GM10266 (cell line): ENCODE measurements around the gene TSHB.
A peak's percentile ranks its signal among the peaks of the same experiment; 100 is the strongest.

Experiments used
- DNase-seq: peaks from one replicate; pipeline ENCODE4 v3.0.0; 2012; ENCODE audit errors: extremely low spot score
- CTCF ChIP-seq: IDR thresholded peaks from 2 replicates; pipeline ENCODE4 v1.5.1; 2012; ENCODE audit warnings: mild to moderate bottlenecking, low read depth; ENCODE audit not compliant: control insufficient read depth, insufficient read depth; ENCODE audit errors: missing control alignments

TSHB gene

GRCh38 chr1:115040501-115040900 is 10.9 kb downstream of the TSHB start:
- no peak for TF ChIP-seq CTCF
- DNase-seq, result no peak

GRCh38 chr1:115041654-115042053 is 12.0 kb downstream of the TSHB start:
- TF ChIP-seq CTCF, result no peak
- no peak for DNase-seq

GRCh38 chr1:115046751-115047150 is 17.1 kb downstream of the TSHB start:
- TF ChIP-seq CTCF, result no peak
- no peak for DNase-seq

- no peak for TF ChIP-seq CTCF
Measured at GRCh38 chr1:115051850-115052249, 22.2 kb downstream of the TSHB start.

GRCh38 chr1:115052454-115053083 is 22.9 kb downstream of the TSHB start:
- TF ChIP-seq CTCF, result peak; percentile 86
- peak; percentile 62 for DNase-seq

More at GRCh38 chr1:115051850-115052249, 22.2 kb downstream of the TSHB start:
- no peak for DNase-seq

- no peak for DNase-seq
- no peak for TF ChIP-seq CTCF
Measured at GRCh38 chr1:115056395-115056798, 26.8 kb downstream of the TSHB start.

- no peak for DNase-seq
Measured at GRCh38 chr1:115057661-115058254, 28.1 kb downstream of the TSHB start.

More at GRCh38 chr1:115057661-115058254, 28.1 kb downstream of the TSHB start:
- no peak for TF ChIP-seq CTCF
